PFSK-1 (cell line): ENCODE measurements around the gene AK8.

ENCODE experiments used
- POLR2AphosphoS5 ChIP-seq: IDR thresholded peaks from 2 replicates; pipeline ENCODE4 v1.6.1; 2012; ENCODE audit warnings: low read depth, mild to moderate bottlenecking, control low read depth, low read length, moderate library complexity
- SIN3A ChIP-seq: IDR thresholded peaks from 2 replicates; pipeline ENCODE4 v1.6.1; 2012; ENCODE audit warnings: mild to moderate bottlenecking, low read length, moderate library complexity, borderline replicate concordance; ENCODE audit not compliant: insufficient read depth
- TAF1 ChIP-seq: IDR thresholded peaks from 2 replicates; pipeline ENCODE4 v1.6.1; 2012; ENCODE audit warnings: low read length, control low read depth, borderline replicate concordance; ENCODE audit not compliant: insufficient read depth
- TF ChIP-seq, protein P1 (sequence below), 2 experiments: IDR thresholded peaks; 2 replicates each; pipeline versions ENCODE4 v1.6.1 to v1.8.0; 2011 to 2012; ENCODE audit warnings: low read depth in 2 of 2, low read length in 2 of 2, control low read depth in 1 of 2, inconsistent platforms in 1 of 2, mild to moderate bottlenecking in 1 of 2, moderate library complexity in 1 of 2; ENCODE audit not compliant: insufficient read depth in 1 of 2

DNA sequence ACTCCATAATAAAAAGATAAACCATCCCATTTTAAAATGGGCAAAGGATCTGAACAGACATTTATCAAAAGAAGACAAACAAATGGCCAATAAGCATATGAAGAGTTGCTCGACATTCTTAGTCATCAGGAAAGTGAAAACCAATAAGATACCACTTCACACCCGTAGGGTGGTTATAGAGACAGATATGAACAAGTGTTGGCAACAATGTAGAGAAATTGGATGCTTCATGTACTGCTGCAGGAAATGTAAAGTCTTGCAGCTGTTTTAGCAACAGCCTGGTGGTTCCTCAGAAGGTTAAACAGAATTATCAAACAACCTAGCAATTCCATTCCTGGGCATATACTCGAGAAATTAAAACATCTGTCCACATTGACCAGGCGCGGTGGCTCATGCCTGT lies 165.3 kb downstream of the AK8 start:
- TF ChIP-seq SIN3A (no peak), POLR2AphosphoS5 (no peak), TAF1 (no peak)
- TF ChIP-seq, protein P1, sequence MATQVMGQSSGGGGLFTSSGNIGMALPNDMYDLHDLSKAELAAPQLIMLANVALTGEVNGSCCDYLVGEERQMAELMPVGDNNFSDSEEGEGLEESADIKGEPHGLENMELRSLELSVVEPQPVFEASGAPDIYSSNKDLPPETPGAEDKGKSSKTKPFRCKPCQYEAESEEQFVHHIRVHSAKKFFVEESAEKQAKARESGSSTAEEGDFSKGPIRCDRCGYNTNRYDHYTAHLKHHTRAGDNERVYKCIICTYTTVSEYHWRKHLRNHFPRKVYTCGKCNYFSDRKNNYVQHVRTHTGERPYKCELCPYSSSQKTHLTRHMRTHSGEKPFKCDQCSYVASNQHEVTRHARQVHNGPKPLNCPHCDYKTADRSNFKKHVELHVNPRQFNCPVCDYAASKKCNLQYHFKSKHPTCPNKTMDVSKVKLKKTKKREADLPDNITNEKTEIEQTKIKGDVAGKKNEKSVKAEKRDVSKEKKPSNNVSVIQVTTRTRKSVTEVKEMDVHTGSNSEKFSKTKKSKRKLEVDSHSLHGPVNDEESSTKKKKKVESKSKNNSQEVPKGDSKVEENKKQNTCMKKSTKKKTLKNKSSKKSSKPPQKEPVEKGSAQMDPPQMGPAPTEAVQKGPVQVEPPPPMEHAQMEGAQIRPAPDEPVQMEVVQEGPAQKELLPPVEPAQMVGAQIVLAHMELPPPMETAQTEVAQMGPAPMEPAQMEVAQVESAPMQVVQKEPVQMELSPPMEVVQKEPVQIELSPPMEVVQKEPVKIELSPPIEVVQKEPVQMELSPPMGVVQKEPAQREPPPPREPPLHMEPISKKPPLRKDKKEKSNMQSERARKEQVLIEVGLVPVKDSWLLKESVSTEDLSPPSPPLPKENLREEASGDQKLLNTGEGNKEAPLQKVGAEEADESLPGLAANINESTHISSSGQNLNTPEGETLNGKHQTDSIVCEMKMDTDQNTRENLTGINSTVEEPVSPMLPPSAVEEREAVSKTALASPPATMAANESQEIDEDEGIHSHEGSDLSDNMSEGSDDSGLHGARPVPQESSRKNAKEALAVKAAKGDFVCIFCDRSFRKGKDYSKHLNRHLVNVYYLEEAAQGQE (IDR thresholded peaks at IDR 0.05; ENCODE audit: insufficient read depth in 1 of 2, low read depth in 2 of 2, low read length in 2 of 2), result no peak
